Gastrocnemius medialis (tissue), 4 donors: ENCODE measurements around the gene MAD1L1. TPM values are rescaled to one million over a fixed set of nuclear protein-coding genes. Genes with fewer than 3 reads are reported as not detected.

ENCODE experiments used
- ATAC-seq, 2 donors: fragments of 150-250 bp; one replicate each; pipeline ENCODE4 v1.9.1; 2016
- DNase-seq, 2 donors: peaks; one replicate each; pipeline ENCODE4 v3.0.0-alpha.2; 2019
- H3K27ac ChIP-seq, 4 donors: fragments of 200-600 bp; sonication (generic); 1 replicate in 1 of 4; 2 replicates in 3 of 4; pipeline ENCODE4 v1.5.1; 2016 to 2018; ENCODE audit warnings: mild to moderate bottlenecking in 2 of 4, moderate library complexity in 1 of 4
- H3K27me3 ChIP-seq, 3 donors: fragments of 200-600 bp; sonication (generic) in 2 of 3; 1 replicate in 1 of 3; 2 replicates in 2 of 3; pipeline versions ENCODE4 v1.5.1 to v1.6.0; 2016 to 2019; ENCODE audit warnings: mild to moderate bottlenecking in 1 of 3, moderate library complexity in 1 of 3
- H3K36me3 ChIP-seq, 2 donors: fragments of 200-600 bp; sonication (generic) in 1 of 2; one replicate each; pipeline ENCODE4 v1.5.1; 2017 to 2018
- H3K4me1 ChIP-seq, 2 donors: fragments of 200-600 bp; sonication (generic) in 1 of 2; one replicate each; pipeline ENCODE4 v1.5.1; 2016 to 2017; ENCODE audit warnings: mild to moderate bottlenecking in 2 of 2
- H3K4me3 ChIP-seq, 4 donors: fragments of 200-600 bp; sonication (generic) in 3 of 4; 1 replicate in 1 of 4; 2 replicates in 3 of 4; pipeline ENCODE4 v1.5.1; 2016 to 2019; ENCODE audit warnings: mild to moderate bottlenecking in 2 of 4
- H3K9me3 ChIP-seq, 3 donors: fragments of 200-600 bp; sonication (generic) in 2 of 3; 1 replicate in 1 of 3; 2 replicates in 2 of 3; pipeline ENCODE4 v1.5.1; 2016 to 2019
- CTCF ChIP-seq, 5 experiments: fragments of 450-650 bp in 3 of 5; fragments of 200-600 bp in 2 of 5; sonication (generic) in 2 of 5; IDR thresholded peaks in 4 of 5; conservative IDR thresholded peaks in 1 of 5; 1 replicate in 4 of 5; 2 replicates in 1 of 5; pipeline ENCODE4 v1.5.1; 2016 to 2019; ENCODE audit warnings: antibody characterized with exemption in 5 of 5, mild to moderate bottlenecking in 3 of 5, moderate library complexity in 3 of 5
- POLR2A ChIP-seq, 2 donors: fragments of 450-650 bp; IDR thresholded peaks; one replicate each; pipeline ENCODE4 v1.6.1; 2017; ENCODE audit warnings: antibody characterized with exemption in 2 of 2, mild to moderate bottlenecking in 2 of 2, moderate library complexity in 2 of 2
- in situ Hi-C, 4 donors: fragments of 200-750 bp; cut with MboI; loops; one replicate each; pipeline versions ENCODE4 v1.15.0 to v1.8.0; 2017; ENCODE audit warnings: low sequenced_read_pairs in 4 of 4
- intact Hi-C: fragments of 100-400 bp; cut with DNase I; formaldehyde crosslinking; loops from one replicate; pipeline ENCODE4 v1.15.1; 2023; ENCODE audit warnings: low total_unique reads
- total RNA-seq, 4 donors: library from RNA; depleted of rRNA; stranded (reverse); fragments of >200 nt; gene quantifications; one replicate each; pipeline versions ENCODE4 v1.1.0 to v1.2.3, GENCODE V29; 2016

The MAD1L1 gene
- total RNA-seq, 4 donors from 2014 or later: 19.7 to 32.4 (median 22.7) TPM

- Histone ChIP-seq H3K27ac (no peak overlapping the region), H3K27me3 (no peaks in the 10 kb centered on the region), H3K4me1 (peaks cover 2 to 5% of the 10 kb centered on the region in 2 donors), H3K36me3 (no peaks in the 10 kb centered on the region), H3K9me3 (peaks cover 0 to 15% (median 0%) of the 10 kb centered on the region in 3 donors), H3K4me3 (no peak overlapping the region)
- ATAC-seq (no peak), DNase-seq (no peak)
- intact Hi-C loops: no loop called here
- in situ Hi-C loops: no loop called here
- TF ChIP-seq POLR2A (IDR thresholded peaks at IDR 0.05) (no peak), CTCF (IDR thresholded peaks at IDR 0.05 in 4 of 5, conservative IDR thresholded peaks at IDR 0.05 in 1 of 5) (no peak)
Observed at GRCh38 chr7:2025188-2025587, 207.6 kb downstream of the MAD1L1 start.

GRCh38 chr7:2024567-2024918 lies 208.2 kb downstream of the MAD1L1 start:
- no peak for DNase-seq
- peaks cover 3 to 8% of the 10 kb centered on the region in 2 donors for H3K4me1 ChIP-seq
- in situ Hi-C loops: no loop called here
- peaks cover 0 to 15% (median 0%) of the 10 kb centered on the region in 3 donors for H3K9me3 ChIP-seq
- no peak overlapping the region for H3K27ac ChIP-seq
- ATAC-seq: no peak
- intact Hi-C loops: no loop called here
- H3K36me3 ChIP-seq: no peaks in the 10 kb centered on the region
- TF ChIP-seq POLR2A (IDR thresholded peaks at IDR 0.05) (no peak), CTCF (IDR thresholded peaks at IDR 0.05 in 4 of 5, conservative IDR thresholded peaks at IDR 0.05 in 1 of 5) (no peak)
- H3K4me3 ChIP-seq: no peak overlapping the region
- H3K27me3 ChIP-seq: no peaks in the 10 kb centered on the region

DNA sequence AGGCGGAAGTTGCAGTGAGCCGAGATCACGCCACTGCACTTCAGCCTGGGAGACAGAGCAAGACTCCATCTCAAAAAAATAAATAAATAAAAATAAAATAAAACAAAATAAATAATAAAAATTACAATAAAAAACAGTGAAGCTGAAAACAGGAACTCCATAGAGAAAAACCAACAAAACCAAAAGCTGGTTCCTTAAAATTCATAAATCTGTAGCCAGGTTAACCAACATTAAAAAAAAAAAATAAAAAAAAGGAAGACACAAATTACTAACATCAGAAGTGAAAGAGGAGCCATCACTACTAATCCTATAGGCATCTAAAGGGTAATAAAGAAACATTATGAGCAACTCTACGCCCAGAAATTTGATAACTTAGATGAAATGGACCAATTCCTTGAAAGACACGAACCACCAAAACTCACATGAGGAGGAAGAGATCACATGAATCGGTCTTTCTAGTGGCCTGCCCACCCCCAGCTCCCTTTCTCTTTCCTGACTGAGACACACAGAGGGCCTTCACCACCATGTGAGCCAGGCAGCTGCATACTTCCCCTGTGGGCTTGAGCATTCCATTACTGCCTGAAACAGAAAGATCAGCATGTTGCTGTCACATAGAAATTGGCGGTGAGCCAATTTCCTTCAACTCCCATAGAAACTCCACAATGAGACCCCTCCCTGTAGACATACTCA lies 208.7 kb downstream of the MAD1L1 start:
- DNase-seq (peak in 1 of 2 donors; percentile 12), ATAC-seq (no peak)
- H3K27me3 ChIP-seq: no peaks in the 10 kb centered on the region
- H3K36me3 ChIP-seq: no peaks in the 10 kb centered on the region
- in situ Hi-C loops (no loop called here), intact Hi-C loops (no loop called here)
- no peak overlapping the region for H3K27ac ChIP-seq
- peaks cover 0 to 14% (median 0%) of the 10 kb centered on the region in 3 donors for H3K9me3 ChIP-seq
- H3K4me1 ChIP-seq: peaks cover 3 to 8% of the 10 kb centered on the region in 2 donors
- no peak for TF ChIP-seq CTCF (IDR thresholded peaks at IDR 0.05 in 4 of 5, conservative IDR thresholded peaks at IDR 0.05 in 1 of 5)
- TF ChIP-seq POLR2A (IDR thresholded peaks at IDR 0.05): no peak
- no peak overlapping the region for H3K4me3 ChIP-seq

DNA sequence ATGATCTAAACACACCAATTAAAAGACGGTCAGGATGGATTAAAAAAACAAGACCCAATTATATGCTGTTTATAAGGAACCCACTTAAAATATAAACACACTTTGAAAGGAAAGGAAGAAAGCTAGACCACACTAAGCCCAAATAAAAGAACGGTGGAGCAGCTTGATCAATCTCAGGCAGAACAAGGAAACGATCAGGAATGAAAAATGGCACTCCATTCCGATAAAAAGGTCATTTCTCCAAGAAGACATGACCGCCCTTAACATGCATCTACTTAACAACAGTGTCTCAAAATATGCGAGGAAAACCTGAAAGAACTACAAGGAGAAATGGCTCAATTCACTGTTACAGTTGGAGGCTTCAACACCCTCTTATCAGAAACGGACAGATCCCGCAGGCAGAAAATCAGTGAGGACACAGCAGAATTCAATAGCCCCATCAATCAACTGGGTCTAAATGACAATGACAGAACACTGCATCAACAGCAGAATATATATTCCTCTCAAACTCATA lies 210.0 kb downstream of the MAD1L1 start:
- no peak for DNase-seq

More for the DNA sequence above, 210.0 kb downstream of the MAD1L1 start:
- H3K36me3 ChIP-seq: no peaks in the 10 kb centered on the region
- H3K4me1 ChIP-seq: peaks cover 3 to 8% of the 10 kb centered on the region in 2 donors
- H3K27ac ChIP-seq: no peak overlapping the region
- H3K4me3 ChIP-seq: no peak overlapping the region
- H3K9me3 ChIP-seq: peaks cover 0 to 7% (median 0%) of the 10 kb centered on the region in 3 donors
- no peak for TF ChIP-seq POLR2A (IDR thresholded peaks at IDR 0.05)
- TF ChIP-seq CTCF (IDR thresholded peaks at IDR 0.05 in 4 of 5, conservative IDR thresholded peaks at IDR 0.05 in 1 of 5): no peak
- H3K27me3 ChIP-seq: no peaks in the 10 kb centered on the region
- no peak for ATAC-seq
- intact Hi-C loops (no loop called here), in situ Hi-C loops (no loop called here)
